ENCODE results near the gene ADAM8.

The ADAM8 gene

DNA sequence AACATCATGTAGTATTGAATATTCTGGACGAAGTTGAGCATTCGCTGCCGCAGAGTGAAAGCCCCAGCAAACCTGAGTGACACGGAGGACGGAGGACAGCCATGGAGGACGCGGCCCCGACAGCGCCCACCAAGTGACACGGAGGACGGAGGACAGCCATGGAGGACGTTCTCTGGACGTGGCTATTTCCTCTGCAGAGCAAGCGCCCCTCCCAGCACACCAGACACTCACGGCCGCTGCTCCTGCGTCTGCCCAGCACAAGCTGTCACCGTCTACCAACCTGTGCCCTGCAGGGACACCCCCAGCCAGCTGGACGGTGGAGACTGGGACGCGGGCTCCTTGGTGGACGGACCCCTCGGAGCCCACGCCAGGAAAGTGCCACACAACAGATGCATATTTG is 7.3 kb upstream of the ADAM8 start:
- no peak for DNase-seq (ENCODE audit: insufficient read length, low spot score)
- no peak for FAIRE-seq

GRCh38 chr10:133282846-133283390 is 6.2 kb upstream of the ADAM8 start:
- DNase-seq (ENCODE audit: insufficient read length, low spot score) (no peak), FAIRE-seq (no peak)

GRCh38 chr10:133281628-133282372 is 5.1 kb upstream of the ADAM8 start:
- FAIRE-seq = no peak

GRCh38 chr10:133281084-133281483 is 4.4 kb upstream of the ADAM8 start:
- DNase-seq (ENCODE audit: insufficient read length, low spot score) (no peak), FAIRE-seq (no peak)

More at GRCh38 chr10:133281628-133282372, 5.1 kb upstream of the ADAM8 start:
- no peak for DNase-seq (ENCODE audit: insufficient read length, low spot score)

- FAIRE-seq (no peak), DNase-seq (ENCODE audit: insufficient read length, low spot score) (no peak)
Measured at GRCh38 chr10:133280391-133281059, 3.9 kb upstream of the ADAM8 start.

DNA sequence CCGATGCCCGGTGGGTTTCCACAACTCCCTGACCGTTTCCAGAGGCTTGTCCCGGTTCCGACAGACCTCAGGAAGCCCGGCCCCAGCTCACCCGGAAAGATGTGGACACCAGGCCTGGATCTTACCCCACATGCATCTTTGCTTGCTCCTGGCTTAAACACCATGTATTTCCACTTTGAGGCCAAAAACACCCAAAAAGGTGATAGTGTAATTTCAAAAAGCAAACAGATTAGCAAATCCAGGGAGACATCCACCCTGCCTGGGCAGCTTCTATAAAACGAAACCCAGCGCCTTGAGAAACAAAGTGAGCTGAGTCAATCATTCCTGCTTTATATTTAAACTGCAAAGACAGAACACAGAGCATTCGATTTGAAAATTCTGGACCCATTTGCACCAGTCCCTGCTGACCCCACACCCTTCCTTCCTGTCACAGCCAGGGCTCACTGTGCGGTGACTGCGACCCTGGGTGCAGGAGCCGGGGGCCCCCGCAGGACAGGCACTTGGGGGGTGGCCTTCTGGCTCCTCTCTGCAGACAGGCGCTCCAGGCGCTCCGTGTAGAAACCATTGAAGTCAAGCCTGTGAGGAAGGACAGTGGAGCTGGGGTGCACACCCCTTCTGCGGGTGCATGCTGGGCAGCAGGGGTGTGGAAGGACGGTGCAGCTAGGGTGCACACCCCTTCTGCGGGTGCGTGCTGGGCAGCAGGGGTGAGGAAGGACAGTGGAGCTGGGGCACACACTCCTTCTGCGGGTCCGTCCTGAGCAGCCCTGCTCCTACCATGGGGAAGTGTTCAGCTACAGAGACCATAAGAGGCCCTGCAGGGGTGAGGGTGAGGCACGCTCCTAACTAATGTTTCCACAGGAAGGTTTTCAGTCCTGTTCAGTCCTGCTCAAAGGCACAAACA is 2.9 kb upstream of the ADAM8 start:
- DNase-seq (ENCODE audit: insufficient read length, low spot score) = no peak

DNA sequence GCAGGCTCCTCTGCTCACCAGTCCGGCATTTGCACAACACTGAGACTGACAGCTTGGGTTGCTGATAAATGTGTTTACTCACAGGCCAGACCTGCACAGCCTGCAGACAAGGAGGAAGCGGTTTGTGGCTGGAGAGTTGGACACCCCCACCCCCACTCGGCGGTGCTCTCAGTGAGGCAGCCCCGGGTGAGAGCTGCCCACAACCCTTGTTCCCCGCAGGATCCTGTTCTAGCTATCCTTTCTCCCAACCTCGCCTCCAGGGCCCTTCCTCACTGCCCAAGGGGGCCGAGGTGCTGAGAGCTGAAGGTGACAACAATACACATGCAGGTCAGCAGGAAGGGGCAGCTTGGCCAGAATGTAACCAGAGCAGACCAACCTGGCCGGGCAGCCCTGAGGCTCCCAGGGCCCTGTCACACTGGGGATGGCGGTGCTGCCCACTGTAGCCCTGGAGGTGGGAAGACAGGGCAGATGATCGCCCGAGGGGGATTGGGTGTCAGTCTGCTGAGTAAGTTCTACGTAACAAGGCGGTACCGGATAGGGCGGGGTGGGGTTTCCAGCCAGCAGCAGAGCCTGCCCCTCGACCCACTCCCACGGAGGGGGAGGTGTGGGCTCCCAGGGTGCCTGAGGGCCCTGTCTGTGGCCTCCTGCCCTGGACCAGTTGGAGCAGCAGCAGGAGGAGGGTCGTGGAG is 2.1 kb upstream of the ADAM8 start:
- no peak for FAIRE-seq

More for the DNA sequence above, 2.9 kb upstream of the ADAM8 start:
- no peak for FAIRE-seq

GRCh38 chr10:133277993-133278576 is 1.4 kb upstream of the ADAM8 start:
- FAIRE-seq = no peak
- no peak for DNase-seq (ENCODE audit: insufficient read length, low spot score)

More for the DNA sequence above, 2.1 kb upstream of the ADAM8 start:
- DNase-seq (ENCODE audit: insufficient read length, low spot score) = peak; percentile 70

- FAIRE-seq (no peak), DNase-seq (ENCODE audit: insufficient read length, low spot score) (no peak)
Measured at GRCh38 chr10:133277277-133277992, 767 bp upstream of the ADAM8 start.

- DNase-seq (ENCODE audit: insufficient read length, low spot score) (no peak), FAIRE-seq (no peak)
Measured at GRCh38 chr10:133276100-133276434, 601 bp downstream of the ADAM8 start.

DNA sequence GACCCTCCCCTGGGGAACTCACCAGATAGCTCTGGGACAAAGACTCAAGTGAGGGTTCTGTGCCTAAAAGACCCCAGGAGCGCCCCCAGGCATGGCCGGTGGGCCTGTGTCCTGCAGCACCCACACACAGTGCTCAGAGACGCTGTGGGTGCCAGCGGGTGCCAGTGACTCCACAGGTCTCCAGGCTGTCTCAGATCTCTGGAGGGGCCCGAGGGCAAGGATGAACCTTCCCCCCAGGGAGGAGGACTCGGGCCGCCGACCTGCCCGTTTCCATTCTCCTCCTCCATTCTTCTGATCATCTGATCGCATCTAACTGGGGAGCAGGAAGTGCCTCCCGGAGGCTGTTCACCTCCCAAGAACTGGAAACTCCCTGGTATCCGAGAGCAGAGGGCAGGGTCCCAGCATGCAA is 980 bp downstream of the ADAM8 start:
- FAIRE-seq (no peak), DNase-seq (ENCODE audit: insufficient read length, low spot score) (no peak)

GRCh38 chr10:133274751-133275683 is 1.7 kb downstream of the ADAM8 start:
- DNase-seq (ENCODE audit: insufficient read length, low spot score) = no peak
- no peak for FAIRE-seq

DNA sequence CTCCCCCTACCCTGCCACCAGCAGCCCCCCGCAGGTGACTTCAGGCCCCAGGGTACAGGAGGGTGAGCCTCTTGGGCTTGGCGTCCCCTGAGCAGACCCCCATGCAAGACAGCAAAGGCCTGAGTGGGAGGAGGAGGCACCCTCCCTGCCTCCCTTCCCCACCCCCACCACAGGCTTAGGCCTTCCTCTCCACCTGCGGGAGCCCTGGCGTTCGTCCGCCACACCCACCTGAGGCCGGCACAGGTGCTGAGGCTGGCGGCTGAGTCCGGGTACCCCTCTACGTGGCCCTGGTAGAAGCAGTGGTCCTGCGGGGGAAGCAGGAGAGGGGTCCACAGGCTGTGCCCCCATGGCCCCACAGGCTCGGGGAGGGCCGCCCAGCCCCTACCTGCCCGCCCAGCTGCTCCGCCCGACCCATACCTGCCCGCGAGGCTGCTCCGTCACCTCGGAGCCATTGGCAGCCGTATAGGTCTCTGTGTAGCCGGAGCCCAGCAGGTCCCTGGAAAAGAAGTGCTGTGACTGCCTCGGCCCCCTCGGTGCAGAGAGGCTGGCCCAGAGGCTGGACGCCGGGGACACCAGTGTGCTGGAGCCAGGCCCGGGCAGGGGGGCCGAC is 3.0 kb downstream of the ADAM8 start:
- FAIRE-seq (no peak), DNase-seq (ENCODE audit: insufficient read length, low spot score) (no peak)

DNA sequence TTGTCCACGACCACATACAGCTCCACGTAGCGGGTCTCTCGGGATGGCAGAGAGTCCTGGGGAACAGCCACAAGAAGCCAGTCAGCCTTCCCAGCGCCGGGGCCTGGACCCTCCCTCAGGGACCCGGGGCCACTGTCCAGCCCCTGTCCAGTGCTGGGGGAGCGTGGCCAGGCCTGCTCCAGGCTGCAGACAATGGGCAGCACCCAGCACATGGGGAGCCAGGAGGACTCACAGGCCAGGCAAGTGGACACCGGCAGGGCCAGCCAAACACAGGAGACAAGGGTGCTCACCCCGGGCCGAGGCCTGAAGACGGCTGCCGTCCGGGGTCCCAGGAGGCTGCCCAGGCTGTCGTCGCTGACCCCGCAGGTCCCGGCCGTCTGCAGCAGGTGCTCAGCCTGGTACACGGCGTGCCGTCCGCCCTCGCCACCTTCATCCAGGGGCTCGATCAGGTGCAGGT is 3.7 kb downstream of the ADAM8 start:
- no peak for FAIRE-seq
- no peak for DNase-seq (ENCODE audit: insufficient read length, low spot score)

GRCh38 chr10:133272301-133272963 is 4.2 kb downstream of the ADAM8 start:
- FAIRE-seq (no peak), DNase-seq (ENCODE audit: insufficient read length, low spot score) (no peak)

- FAIRE-seq = no peak
Measured at GRCh38 chr10:133271521-133272300, 5.0 kb downstream of the ADAM8 start.

More at GRCh38 chr10:133271521-133272300, 5.0 kb downstream of the ADAM8 start:
- DNase-seq (ENCODE audit: insufficient read length, low spot score) = no peak

Measured in HTR-8/SVneo (cell line).